Muscle of arm (tissue), 12 donors: Measurements from ENCODE around the gene PCDHA3. TPM values are rescaled to one million over a fixed set of nuclear protein-coding genes. Genes with fewer than 3 reads are reported as not detected.
"Not testable (repeated sequence)": the region's sequence is repeated elsewhere in the genome, so short reads cannot be mapped to it uniquely, and the experiment has no call there.

Experiments
- DNase-seq: peaks from one replicate; pipeline ENCODE4 v3.0.0-alpha.2; 2013
- polyA plus RNA-seq, 12 donors: library from polyadenylated mRNA; unstranded; fragments of 120-200 nt; gene quantifications; one replicate each; pipeline ENCODE4 v1.2.1, GENCODE V29; 2013; ENCODE audit not compliant: insufficient read length in 12 of 12

Gene PCDHA3
- polyA plus RNA-seq, 12 donors: 0.09 to 0.48 (median 0.18) TPM; not detected in 2

DNA sequence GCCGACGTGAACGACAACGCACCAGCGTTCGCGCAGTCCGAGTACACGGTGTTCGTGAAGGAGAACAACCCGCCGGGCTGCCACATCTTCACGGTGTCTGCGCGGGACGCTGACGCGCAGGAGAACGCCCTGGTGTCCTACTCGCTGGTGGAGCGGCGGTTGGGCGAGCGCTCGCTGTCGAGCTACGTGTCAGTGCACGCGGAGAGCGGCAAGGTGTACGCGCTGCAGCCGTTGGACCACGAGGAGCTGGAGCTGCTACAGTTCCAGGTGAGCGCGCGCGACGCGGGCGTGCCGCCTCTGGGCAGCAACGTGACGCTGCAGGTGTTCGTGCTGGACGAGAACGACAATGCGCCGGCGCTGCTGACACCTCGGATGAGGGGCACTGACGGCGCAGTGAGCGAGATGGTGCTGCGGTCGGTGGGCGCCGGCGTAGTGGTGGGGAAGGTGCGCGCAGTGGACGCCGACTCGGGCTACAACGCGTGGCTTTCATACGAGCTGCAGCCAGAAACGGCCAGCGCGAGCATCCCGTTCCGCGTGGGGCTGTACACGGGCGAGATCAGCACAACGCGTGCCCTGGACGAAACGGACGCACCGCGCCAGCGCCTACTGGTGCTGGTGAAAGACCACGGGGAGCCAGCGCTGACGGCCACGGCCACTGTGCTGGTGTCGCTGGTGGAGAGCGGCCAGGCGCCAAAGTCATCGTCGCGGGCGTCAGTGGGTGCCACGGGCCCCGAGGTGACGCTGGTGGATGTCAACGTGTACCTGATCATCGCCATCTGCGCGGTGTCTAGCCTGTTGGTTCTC lies 49.2 kb downstream of the PCDHA3 start:
- not testable (repeated sequence) for DNase-seq

Other genes starting within 250 kb of the PCDHA3 start
- 10 to 100 TPM in 11 of 12 donors, not detected in 1; 16.2 to 25.3 (median 21.7) TPM for gene SRA1, start 243.6 kb upstream of the PCDHA3 start, polyA plus RNA-seq
- 10 to 100 TPM in 11 of 12 donors, not detected in 1; 14.8 to 40.5 (median 22.9) TPM for gene APBB3, start 236.5 kb upstream of the PCDHA3 start, polyA plus RNA-seq
- 10 to 100 TPM in 11 of 12 donors, not detected in 1; 35.4 to 65.9 (median 56.3) TPM for gene SLC35A4, start 236.2 kb upstream of the PCDHA3 start, polyA plus RNA-seq
- 10 to 100 TPM in 11 of 12 donors, not detected in 1; 14.9 to 25.8 (median 17.4) TPM for gene CD14, start 167.9 kb upstream of the PCDHA3 start, polyA plus RNA-seq
- 10 to 100 TPM in 4 of 12 donors, 1 to 10 TPM in 7, not detected in 1; 6.0 to 21.9 (median 8.0) TPM for gene TMCO6, start 161.6 kb upstream of the PCDHA3 start, polyA plus RNA-seq
- gene NDUFA2, start 153.4 kb upstream of the PCDHA3 start, polyA plus RNA-seq: 10 to 100 TPM in 11 of 12 donors, not detected in 1; 28.6 to 63.2 (median 52.0) TPM
- 100 to 1,000 TPM in 4 of 12 donors, 10 to 100 TPM in 7, not detected in 1; 83.7 to 175 (median 93.7) TPM for gene IK, start 153.2 kb upstream of the PCDHA3 start, polyA plus RNA-seq
- 10 to 100 TPM in 11 of 12 donors, not detected in 1; 11.1 to 17.2 (median 13.0) TPM for gene WDR55, start 136.2 kb upstream of the PCDHA3 start, polyA plus RNA-seq
- gene DND1, start 127.5 kb upstream of the PCDHA3 start, polyA plus RNA-seq: under 1 TPM in 4 of 12 donors, not detected in 8; 0.09 to 0.27 (median 0.22) TPM
- gene HARS1, start 109.7 kb upstream of the PCDHA3 start, polyA plus RNA-seq: 10 to 100 TPM in 11 of 12 donors, not detected in 1; 28.7 to 58.3 (median 48.2) TPM
- 10 to 100 TPM in 11 of 12 donors, not detected in 1; 23.0 to 36.9 (median 26.0) TPM for gene HARS2, start 109.6 kb upstream of the PCDHA3 start, polyA plus RNA-seq
- 100 to 1,000 TPM in 1 of 12 donors, 10 to 100 TPM in 10, not detected in 1; 74.3 to 102 (median 83.6) TPM for gene ZMAT2, start 100.6 kb upstream of the PCDHA3 start, polyA plus RNA-seq
- under 1 TPM in 4 of 12 donors, not detected in 8; 0.04 to 0.12 (median 0.07) TPM for gene PCDHA1, start 14.9 kb upstream of the PCDHA3 start, polyA plus RNA-seq
- under 1 TPM in 7 of 12 donors, not detected in 5; 0.04 to 0.16 (median 0.10) TPM for gene PCDHA2, start 6.2 kb upstream of the PCDHA3 start, polyA plus RNA-seq
- under 1 TPM in 10 of 12 donors, not detected in 2; 0.16 to 0.39 (median 0.31) TPM for gene PCDHA4, start 6.0 kb downstream of the PCDHA3 start, polyA plus RNA-seq
- under 1 TPM in 6 of 12 donors, not detected in 6; 0.04 to 0.19 (median 0.09) TPM for gene PCDHA5, start 20.6 kb downstream of the PCDHA3 start, polyA plus RNA-seq
- gene PCDHA6, start 26.9 kb downstream of the PCDHA3 start, polyA plus RNA-seq: under 1 TPM in 9 of 12 donors, not detected in 3; 0.07 to 0.50 (median 0.17) TPM
- gene PCDHA7, start 33.2 kb downstream of the PCDHA3 start, polyA plus RNA-seq: under 1 TPM in 9 of 12 donors, not detected in 3; 0.05 to 0.28 (median 0.17) TPM
- gene PCDHA8, start 40.1 kb downstream of the PCDHA3 start, polyA plus RNA-seq: under 1 TPM in 4 of 12 donors, not detected in 8; 0.05 to 0.14 (median 0.07) TPM
- under 1 TPM in 6 of 12 donors, not detected in 6; 0.03 to 0.07 (median 0.03) TPM for gene PCDHA9, start 47.3 kb downstream of the PCDHA3 start, polyA plus RNA-seq
- gene PCDHA10, start 54.8 kb downstream of the PCDHA3 start, polyA plus RNA-seq: under 1 TPM in 10 of 12 donors, not detected in 2; 0.04 to 0.25 (median 0.10) TPM
- under 1 TPM in 7 of 12 donors, not detected in 5; 0.05 to 0.38 (median 0.14) TPM for gene PCDHA11, start 67.9 kb downstream of the PCDHA3 start, polyA plus RNA-seq
- gene PCDHA12, start 74.3 kb downstream of the PCDHA3 start, polyA plus RNA-seq: under 1 TPM in 6 of 12 donors, not detected in 6; 0.04 to 0.28 (median 0.06) TPM
- gene PCDHA13, start 81.1 kb downstream of the PCDHA3 start, polyA plus RNA-seq: 1 to 10 TPM in 1 of 12 donors, under 1 TPM in 7, not detected in 4; 0.03 to 2.8 (median 0.06) TPM
- under 1 TPM in 10 of 12 donors, not detected in 2; 0.07 to 0.51 (median 0.16) TPM for gene PCDHAC1, start 125.2 kb downstream of the PCDHA3 start, polyA plus RNA-seq
- 1 to 10 TPM in 6 of 12 donors, under 1 TPM in 4, not detected in 2; 0.66 to 9.4 (median 1.1) TPM for gene PCDHAC2, start 165.4 kb downstream of the PCDHA3 start, polyA plus RNA-seq